Suprapubic skin (tissue), 3 donors: ENCODE measurements around the gene CRABP2.

Experiments
- CTCF ChIP-seq, 2 donors: fragments of 200-600 bp in 1 of 2; fragments of 450-650 bp in 1 of 2; sonication (generic) in 1 of 2; IDR thresholded peaks; one replicate each; pipeline ENCODE4 v1.5.1; 2016 to 2019; ENCODE audit warnings: antibody characterized with exemption in 2 of 2, mild to moderate bottlenecking in 1 of 2, moderate library complexity in 1 of 2
- EP300 ChIP-seq: sonication (generic); formaldehyde crosslinking; IDR thresholded peaks from one replicate; pipeline ENCODE4 v1.6.1; 2017; ENCODE audit warnings: antibody characterized with exemption
- POLR2A ChIP-seq, 2 donors: fragments of 450-650 bp; IDR thresholded peaks; one replicate each; pipeline ENCODE4 v1.6.1; 2017; ENCODE audit warnings: antibody characterized with exemption in 2 of 2, mild to moderate bottlenecking in 2 of 2, moderate library complexity in 2 of 2

GRCh38 chr1:156698995-156699394, 6.4 kb downstream of the CRABP2 start:
- TF ChIP-seq CTCF (IDR thresholded peaks at IDR 0.05) (no peak), POLR2A (IDR thresholded peaks at IDR 0.05) (no peak), EP300 (no peak)
